ENCODE measurements around the gene PASK.

Gene PASK

GRCh38 chr2:241102239-241102803 lies 47.0 kb downstream of the PASK start, which contains the start of gene MTERF4:
TSS of gene MTERF4 (minus strand) at chr2:241102287. CDS start at chr2:241102273, 14 bp downstream.
- DNase-seq: peak; percentile 86

DNA sequence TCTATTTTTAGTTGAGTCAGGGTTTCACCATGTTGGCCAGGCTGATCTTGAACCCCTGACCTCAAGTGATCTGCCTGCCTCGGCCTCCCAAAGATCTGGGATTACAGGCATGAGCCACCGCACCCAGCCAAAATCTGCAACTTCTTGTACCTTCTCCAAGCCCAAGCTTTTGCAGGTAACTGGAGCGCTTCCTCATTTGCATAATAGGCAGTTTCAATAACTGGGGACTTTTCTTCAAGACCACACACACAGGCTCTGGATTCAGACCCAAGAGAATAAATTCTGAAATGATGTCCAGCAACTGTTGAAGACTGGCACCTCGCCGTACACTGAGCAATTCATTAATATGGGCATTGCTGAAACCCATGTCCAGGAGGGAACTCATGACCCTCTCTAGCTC lies 50.0 kb downstream of the PASK start:
- DNase-seq: no peak

GRCh38 chr2:241096979-241097378 lies 52.3 kb downstream of the PASK start:
- DNase-seq: no peak

DNA sequence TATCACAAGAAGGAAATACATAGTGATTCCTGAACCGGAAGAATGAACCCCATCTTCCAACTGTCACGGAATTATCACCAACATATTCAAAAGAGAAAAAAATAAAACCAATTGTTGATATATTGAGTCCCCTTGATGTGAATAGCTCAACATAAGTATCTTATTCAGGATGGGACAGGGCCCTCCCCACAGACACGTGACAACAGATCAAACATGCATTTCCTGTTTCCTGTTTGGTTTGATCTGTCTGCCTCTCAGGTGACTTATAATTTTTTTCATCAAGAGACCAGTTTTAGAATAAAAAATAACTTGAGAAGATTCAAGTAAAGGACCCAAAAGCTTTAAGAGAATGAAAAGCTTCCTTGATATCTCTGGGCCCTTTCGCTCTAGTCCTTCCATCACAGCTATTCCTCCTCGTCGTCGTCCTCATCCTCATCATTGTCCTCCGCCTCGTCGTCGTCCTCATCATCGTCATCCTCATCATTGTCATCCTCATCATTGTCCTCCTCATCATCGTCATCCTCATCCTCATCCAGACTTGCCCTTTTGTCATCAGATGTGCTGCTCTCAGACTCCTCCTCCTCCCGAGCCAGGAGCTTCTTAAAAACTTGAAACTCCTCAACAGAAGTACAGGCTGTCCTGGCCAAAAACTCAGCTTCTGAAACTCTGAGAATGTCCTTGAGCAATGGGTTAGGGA lies 53.5 kb downstream of the PASK start:
- no peak for DNase-seq

- DNase-seq: no peak
Observed at GRCh38 chr2:241094924-241095420, 54.3 kb downstream of the PASK start.

DNA sequence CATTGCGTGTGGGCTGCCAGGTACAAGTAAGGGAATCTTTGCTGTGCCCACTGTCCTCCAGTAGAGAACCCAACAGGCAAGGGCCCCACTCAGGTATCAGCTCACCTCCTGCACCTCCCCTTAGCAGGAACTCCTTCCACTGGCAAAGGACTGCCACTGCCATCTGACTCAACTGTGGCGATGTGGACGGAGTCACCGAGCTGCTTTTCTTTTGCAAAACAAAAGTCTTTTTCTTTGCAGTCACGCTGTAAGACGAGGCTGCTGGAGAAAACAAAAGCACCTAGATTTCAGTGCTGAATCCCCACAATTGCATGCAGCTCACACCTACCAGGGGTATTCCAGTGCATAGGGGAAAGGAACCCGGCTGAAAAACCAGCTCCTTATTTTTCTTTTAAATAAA lies 55.1 kb downstream of the PASK start:
- no peak for DNase-seq

DNA sequence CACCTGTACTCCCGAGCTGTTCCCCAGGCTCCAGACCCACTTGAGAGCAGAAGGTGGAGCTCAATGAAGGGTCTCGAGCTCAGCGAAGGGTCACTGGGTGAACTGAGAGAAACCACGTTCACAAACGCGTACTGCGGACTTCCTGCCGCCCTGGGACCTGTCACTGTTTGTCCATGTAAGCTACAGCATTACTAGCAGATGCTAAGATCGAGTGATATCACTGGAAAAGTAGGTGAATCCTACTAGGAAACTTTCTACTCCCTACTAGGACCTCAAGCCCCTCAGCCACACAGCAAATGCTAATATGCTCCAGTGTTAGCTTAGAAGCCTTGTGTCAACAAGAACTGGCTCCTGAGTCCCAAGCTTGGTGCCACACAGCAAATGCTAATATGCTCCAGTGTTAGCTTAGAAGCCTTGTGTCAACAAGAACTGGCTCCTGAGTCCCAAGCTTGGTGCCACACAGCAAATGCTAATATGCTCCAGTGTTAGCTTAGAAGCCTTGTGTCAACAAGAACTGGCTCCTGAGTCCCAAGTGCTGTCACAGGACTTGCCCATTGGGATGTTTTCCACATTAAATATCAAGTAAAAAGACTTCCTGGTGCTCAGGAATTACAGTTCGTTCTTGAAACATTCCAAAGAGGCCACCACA lies 56.0 kb downstream of the PASK start:
- DNase-seq: peak; percentile 63

DNA sequence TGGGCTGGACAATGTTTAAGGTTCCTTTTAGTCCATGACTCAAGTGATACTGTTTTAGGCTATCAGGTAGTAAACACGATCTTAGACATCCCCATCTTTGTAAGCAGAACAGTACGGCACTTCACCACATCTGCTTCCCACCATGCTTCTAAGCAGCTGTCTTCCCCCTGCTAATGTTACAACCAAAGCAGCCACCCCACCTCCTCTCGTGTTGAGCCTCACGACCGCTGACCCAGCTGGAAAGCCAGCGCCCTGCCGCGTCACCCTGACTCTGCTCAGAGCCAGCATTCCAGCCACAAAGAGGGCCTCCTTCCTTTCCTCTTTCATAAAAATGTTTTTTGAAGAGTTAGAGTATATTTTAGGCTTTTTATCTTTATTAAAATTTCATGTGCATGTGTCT lies 56.6 kb downstream of the PASK start:
- peak; percentile 39 for DNase-seq

GRCh38 chr2:241091734-241092445 lies 57.4 kb downstream of the PASK start:
- DNase-seq: no peak

DNA sequence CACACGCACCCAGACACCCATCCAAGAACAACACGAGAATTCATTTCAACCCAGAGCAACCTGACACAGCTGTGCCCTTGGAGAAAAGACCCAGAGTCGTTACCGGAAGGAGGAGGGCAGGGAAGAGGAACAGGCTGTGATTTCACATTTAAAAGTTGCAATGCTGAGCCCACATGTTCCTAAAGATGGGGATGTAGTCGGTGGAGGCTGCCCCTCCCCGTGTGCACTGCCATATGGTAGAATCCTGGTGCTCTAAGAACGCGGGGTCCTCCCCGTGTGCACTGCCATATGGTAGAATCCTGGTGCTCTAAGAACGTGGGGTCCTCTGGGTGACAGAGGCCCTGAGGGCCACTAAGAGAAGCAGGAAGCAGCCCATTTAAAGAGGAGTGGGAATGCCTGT lies 58.1 kb downstream of the PASK start:
- no peak for DNase-seq

DNA sequence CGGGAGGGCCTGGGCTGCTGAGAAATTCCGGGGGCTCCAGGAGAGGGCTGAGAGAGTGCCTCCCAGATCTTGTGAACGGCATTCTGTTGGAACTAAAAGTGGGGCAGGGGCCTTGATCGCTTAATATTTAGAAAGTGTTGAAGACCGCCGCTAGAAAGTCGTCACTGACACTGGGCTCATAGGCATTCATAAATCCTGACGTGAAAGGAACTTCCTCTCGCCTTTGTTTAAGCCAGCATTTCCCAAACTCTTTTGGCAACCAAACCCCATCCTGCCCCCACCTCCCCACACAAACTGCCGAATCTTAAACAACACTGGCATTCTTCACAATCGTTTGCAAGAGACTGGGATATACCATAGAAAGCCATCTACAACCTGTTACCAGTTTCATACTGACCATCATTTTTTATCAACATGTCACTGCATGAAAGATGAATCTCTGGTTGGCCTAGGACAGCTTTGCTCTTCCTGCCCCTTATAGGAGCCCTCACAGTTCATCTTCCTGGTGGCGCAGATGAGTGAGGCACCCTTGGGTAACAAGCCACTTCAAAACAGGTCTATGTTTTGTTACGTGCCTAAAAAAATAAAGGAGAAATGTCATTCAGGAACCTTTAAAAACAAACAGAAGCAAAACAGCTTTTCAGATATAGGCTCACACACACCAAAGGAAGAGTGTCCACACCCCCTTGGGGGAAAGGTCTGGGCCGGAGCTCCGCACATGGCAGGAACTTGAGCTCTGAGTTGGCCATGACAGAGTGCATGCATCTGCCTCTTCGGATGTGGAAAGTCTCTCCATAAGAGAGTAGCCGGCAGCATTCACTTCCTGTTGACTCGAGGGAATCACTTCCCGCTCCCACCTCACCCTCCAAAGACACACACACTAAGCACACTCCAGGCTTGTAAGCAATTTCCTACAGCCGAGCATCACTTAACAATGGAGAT lies 60.2 kb downstream of the PASK start:
- no peak for DNase-seq

- DNase-seq: no peak
Observed at GRCh38 chr2:241088376-241088775, 60.9 kb downstream of the PASK start.

GRCh38 chr2:241087420-241088268 lies 61.6 kb downstream of the PASK start:
- DNase-seq: no peak

GRCh38 chr2:241084856-241085444 lies 64.3 kb downstream of the PASK start:
- no peak for DNase-seq

GRCh38 chr2:241083091-241083415 lies 66.2 kb downstream of the PASK start:
- DNase-seq: no peak

GRCh38 chr2:241082341-241083090 lies 66.8 kb downstream of the PASK start:
- no peak for DNase-seq

- no peak for DNase-seq
Observed at GRCh38 chr2:241081643-241082340, 67.5 kb downstream of the PASK start.

GRCh38 chr2:241081190-241081642 lies 68.1 kb downstream of the PASK start:
- DNase-seq: no peak

DNA sequence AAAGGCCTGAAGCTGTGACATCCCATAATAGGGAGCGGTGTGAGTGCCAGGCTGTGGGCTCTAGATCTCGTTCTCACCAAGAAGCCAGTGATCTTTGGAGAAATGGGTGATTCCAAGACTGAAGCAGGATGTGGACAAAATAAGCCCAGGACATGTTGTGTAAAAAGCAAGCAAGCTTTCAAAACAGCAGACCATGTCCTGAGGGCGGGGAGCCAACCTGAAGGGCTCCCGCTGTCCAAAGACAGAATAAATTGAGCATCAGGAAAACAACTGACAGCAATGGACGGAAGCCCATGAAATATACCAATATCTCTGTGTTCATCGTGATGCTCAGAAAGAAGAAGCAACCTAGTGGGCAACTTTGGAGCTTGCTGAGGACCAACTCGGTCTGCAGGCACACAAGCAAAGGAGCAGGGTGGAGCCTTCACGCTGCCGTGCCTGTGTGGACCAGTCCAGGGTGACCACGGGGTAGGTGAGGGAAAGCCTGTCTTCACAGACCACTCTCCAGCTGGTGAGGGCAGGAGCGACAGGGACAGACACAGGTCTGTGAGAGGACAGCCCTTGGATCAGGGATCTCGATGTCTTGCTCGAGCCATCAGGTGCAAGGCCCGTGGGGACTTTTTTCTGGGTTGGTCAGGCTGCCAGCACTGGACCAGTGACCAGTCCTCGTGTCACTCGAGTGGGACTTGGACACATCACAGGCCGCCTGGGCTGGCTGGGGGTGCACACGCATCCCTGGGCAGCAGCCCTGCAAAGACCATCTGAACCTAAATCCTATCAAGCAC lies 68.7 kb downstream of the PASK start:
- no peak for DNase-seq
